OCI-LY7 (cell line): Measurements from ENCODE around the gene LGR6. TPM values are rescaled to one million over a fixed set of nuclear protein-coding genes. Genes with fewer than 3 reads are reported as not detected.
A peak's percentile ranks its signal among the peaks of the same experiment; 100 is the strongest.

Source experiments
- BruUV-seq: library from RNA; stranded (reverse); fragments of 400-500 nt; replicated peaks from 2 replicates; lab custom pipeline; 2021; lab: Mats Ljungman, UMichigan
- CTCF ChIA-PET: fragments of 300-600 bp; sonication (Branson Sonifier 250); formaldehyde crosslinking; loops from one replicate; lab custom pipeline; 2022; ENCODE audit warnings: antibody characterized with exemption; ENCODE audit not compliant: unreplicated experiment; lab: Charles Lee
- POLR2A ChIA-PET: fragments of 300-600 bp; sonication (Branson Sonifier 250); formaldehyde crosslinking; loops from one replicate; lab custom pipeline; 2022; ENCODE audit warnings: antibody characterized with exemption; lab: Charles Lee
- DNase-seq: peaks from one replicate; pipeline ENCODE4 v3.0.0-alpha.2; 2015; ENCODE audit warnings: low spot score
- H2AFZ ChIP-seq: fragments of 200-600 bp; sonication (generic), shearing (Covaris generic); 2 replicates; pipeline ENCODE4 v1.6.1; 2014; ENCODE audit warnings: mild to moderate bottlenecking, antibody characterized with exemption, low read length, moderate library complexity
- H3K27ac ChIP-seq: fragments of 200-600 bp; sonication (generic); 2 replicates; pipeline ENCODE4 v1.5.1; 2014; ENCODE audit warnings: mixed run types, low read depth, mild to moderate bottlenecking, moderate library complexity, low read length, inconsistent platforms; ENCODE audit not compliant: poor library complexity, severe bottlenecking
- H3K36me3 ChIP-seq: fragments of 200-600 bp; sonication (generic); 2 replicates; pipeline ENCODE4 v1.6.1; 2014; ENCODE audit warnings: mild to moderate bottlenecking, antibody characterized with exemption, low read length, moderate library complexity, mixed read lengths; ENCODE audit not compliant: insufficient read depth
- H3K4me1 ChIP-seq: fragments of 200-600 bp; sonication (generic); 2 replicates; pipeline ENCODE4 v1.5.1; 2014; ENCODE audit warnings: mild to moderate bottlenecking, low read length; ENCODE audit not compliant: insufficient read depth, poor library complexity, severe bottlenecking
- H3K4me2 ChIP-seq: fragments of 200-600 bp; sonication (generic); 2 replicates; pipeline ENCODE4 v1.6.1; 2014; ENCODE audit warnings: mild to moderate bottlenecking, low read length
- H3K4me3 ChIP-seq: fragments of 200-600 bp; sonication (generic); 2 replicates; pipeline ENCODE4 v1.5.1; 2014; ENCODE audit warnings: mild to moderate bottlenecking, low read depth, low read length; ENCODE audit not compliant: poor library complexity, severe bottlenecking
- H3K79me2 ChIP-seq: fragments of 200-600 bp; sonication (generic); 2 replicates; pipeline ENCODE4 v1.6.1; 2016; ENCODE audit warnings: low read depth, mild to moderate bottlenecking, low read length, moderate library complexity, mixed read lengths; ENCODE audit not compliant: insufficient read depth
- H3K9me2 ChIP-seq: fragments of 200-600 bp; sonication (generic); 2 replicates; pipeline ENCODE4 v1.6.1; 2016; ENCODE audit warnings: mild to moderate bottlenecking, low read length, mixed read lengths; ENCODE audit not compliant: insufficient read depth
- H3K9me3 ChIP-seq: fragments of 200-600 bp; sonication (generic); 2 replicates; pipeline ENCODE4 v1.6.1; 2014; ENCODE audit warnings: mild to moderate bottlenecking, mixed run types, low read length, mixed read lengths
- H4K20me1 ChIP-seq: fragments of 200-600 bp; sonication (generic); 2 replicates; pipeline ENCODE4 v1.6.1; 2014; ENCODE audit warnings: mild to moderate bottlenecking, antibody characterized with exemption, low read length, moderate library complexity, mixed read lengths; ENCODE audit not compliant: insufficient read depth
- CTCF ChIP-seq: fragments of 200-600 bp; sonication (generic); conservative IDR thresholded peaks from 2 replicates; pipeline ENCODE4 v1.5.1; 2014; ENCODE audit warnings: mild to moderate bottlenecking, antibody characterized with exemption, low read length, moderate library complexity, mixed read lengths
- EZH2phosphoT487 ChIP-seq: fragments of 200-600 bp; sonication (generic); IDR thresholded peaks from 2 replicates; pipeline ENCODE4 v1.6.1; 2018; ENCODE audit warnings: low read depth, borderline replicate concordance, mild to moderate bottlenecking, mixed run types, antibody characterized with exemption, low read length, moderate library complexity, mixed read lengths
- intact Hi-C: fragments of 100-400 bp; cut with micrococcal nuclease; formaldehyde crosslinking; loops from one replicate; pipeline ENCODE4 v1.10.0; 2022; ENCODE audit not compliant: unreplicated experiment
- total RNA-seq, 2 experiments: library from RNA; depleted of rRNA in 1 of 2; stranded (reverse); fragments of >200 nt in 1 of 2; shearing (Covaris generic) in 1 of 2; gene quantifications; 2 replicates each; pipeline ENCODE4 v1.2.3, GENCODE V29; 2014 to 2022

LGR6 gene
- total RNA-seq, 2 experiments from 2014 or later = not detected

GRCh38 chr1:202348005-202348508 lies 154.5 kb downstream of the LGR6 start:
- peak overlapping the region; percentile 62 for H3K4me2 ChIP-seq
- peaks cover 25% of the 10 kb centered on the region for H3K4me1 ChIP-seq
- peaks cover 14% of the 10 kb centered on the region; the same call in 1 of the 2 replicates for H3K79me2 ChIP-seq
- H2AFZ ChIP-seq = peak overlapping the region; percentile 84; the same call in 1 of the 2 replicates
- POLR2A ChIA-PET = no interaction called here
- TF ChIP-seq EZH2phosphoT487 = no peak
- TF ChIP-seq CTCF = no peak
- DNase-seq = no peak
- no peaks in the 10 kb centered on the region for H3K9me3 ChIP-seq
- peak overlapping the region; percentile 55 for H3K4me3 ChIP-seq
- H4K20me1 ChIP-seq = 0 out of 2 replicates have a peak, but pooled peaks cover 6% of the 10 kb centered on the region
- CTCF ChIA-PET = no interaction called here
- intact Hi-C loops = loop anchor here (10.0 kb wide), 1 partner anchor 657 kb away; the partner anchor contains the start of gene TMEM183A
- H3K36me3 ChIP-seq = no peaks in the 10 kb centered on the region
- BruUV-seq = no TSS peak
- H3K9me2 ChIP-seq = no peaks in the 10 kb centered on the region
- H3K27ac ChIP-seq = no peak overlapping the region

GRCh38 chr1:202348509-202349205 lies 155.1 kb downstream of the LGR6 start, which contains the start of gene PPP1R12B:
Gene PPP1R12B, plus strand, starts transcription at chr1:202348699. Its CDS starts 153 bp downstream, at chr1:202348852.
- peak within 1 kb of the TSS; percentile 86 for H3K4me3 ChIP-seq
- POLR2A ChIA-PET = no interaction called here
- peaks cover 14% of the 10 kb centered on the region; the same call in 1 of the 2 replicates for H3K79me2 ChIP-seq
- DNase-seq = peak; percentile 98
- H3K27ac ChIP-seq = peak within 1 kb of the TSS; percentile 22
- no peaks in the 10 kb centered on the region for H3K9me3 ChIP-seq
- H3K4me1 ChIP-seq = peaks cover 19% of the 10 kb centered on the region
- H3K36me3 ChIP-seq = no peaks in the 10 kb centered on the region
- 0 out of 2 replicates have a peak, but pooled peaks cover 6% of the 10 kb centered on the region for H4K20me1 ChIP-seq
- H3K4me2 ChIP-seq = peak within 1 kb of the TSS; percentile 79
- H3K9me2 ChIP-seq = no peaks in the 10 kb centered on the region
- no TSS peak for BruUV-seq
- intact Hi-C loops = loop anchor here (10.0 kb wide), 1 partner anchor 656 kb away; the partner anchor contains the start of gene TMEM183A
- H2AFZ ChIP-seq = peak within 1 kb of the TSS; percentile 86
- TF ChIP-seq CTCF (no peak), EZH2phosphoT487 (no peak)
- CTCF ChIA-PET = no interaction called here
